GM19463 (cell line): ENCODE data around the gene IPO4.

ENCODE experiments used
- ATAC-seq: cut with Tn5 transposase; IDR thresholded peaks from one replicate; pipeline ENCODE4 v1.9.1; 2021; ENCODE audit warnings: mild to moderate bottlenecking, moderate library complexity; ENCODE audit not compliant: unreplicated experiment

The IPO4 gene

GRCh38 chr14:24150993-24151392 is 37.6 kb downstream of the IPO4 start:
- no peak for ATAC-seq

GRCh38 chr14:24150567-24150966 is 38.0 kb downstream of the IPO4 start:
- no peak for ATAC-seq

GRCh38 chr14:24150061-24150460 is 38.6 kb downstream of the IPO4 start:
- ATAC-seq = no peak

- no peak for ATAC-seq
Observed at GRCh38 chr14:24149302-24149969, 39.2 kb downstream of the IPO4 start.

GRCh38 chr14:24147761-24148428 is 40.7 kb downstream of the IPO4 start:
- no peak for ATAC-seq

- peak; percentile 83 for ATAC-seq
Observed at GRCh38 chr14:24146978-24147760, 41.4 kb downstream of the IPO4 start, which contains the start of gene RNF31. TSS of gene RNF31 (plus strand) at chr14:24147498. CDS start at chr14:24147699, 201 bp downstream.

- ATAC-seq = peak; percentile 62
Observed at GRCh38 chr14:24146453-24146977, 42.1 kb downstream of the IPO4 start, which contains the start of gene PSME2. TSS of gene PSME2 (minus strand) at chr14:24146610. CDS start at chr14:24146581, 29 bp downstream.

- no peak for ATAC-seq
Observed at GRCh38 chr14:24145690-24146452, 42.7 kb downstream of the IPO4 start.

- no peak for ATAC-seq
Observed at GRCh38 chr14:24145219-24145618, 43.4 kb downstream of the IPO4 start.

GRCh38 chr14:24144451-24144850 is 44.2 kb downstream of the IPO4 start:
- no peak for ATAC-seq

GRCh38 chr14:24143511-24143910 is 45.1 kb downstream of the IPO4 start:
- no peak for ATAC-seq

GRCh38 chr14:24141097-24141880 is 47.3 kb downstream of the IPO4 start, which contains the start of gene EMC9:
TSS of gene EMC9 (minus strand) at chr14:24141591. CDS start at chr14:24141304, 287 bp downstream.
- ATAC-seq = peak; percentile 87

GRCh38 chr14:24139272-24139934 is 49.2 kb downstream of the IPO4 start:
- ATAC-seq = no peak

- ATAC-seq = no peak
Observed at GRCh38 chr14:24138396-24139271, 50.0 kb downstream of the IPO4 start.

- ATAC-seq = no peak
Observed at GRCh38 chr14:24137529-24138395, 50.9 kb downstream of the IPO4 start.

- no peak for ATAC-seq
Observed at GRCh38 chr14:24136684-24137528, 51.7 kb downstream of the IPO4 start.
